AG04450 (cell line): ENCODE results near the gene EGLN3. TPM values are rescaled to one million over a fixed set of nuclear protein-coding genes. Genes with fewer than 3 reads are reported as not detected.

Experiments used
- CTCF ChIA-PET: fragments of 300-600, 350-600 bp; formaldehyde crosslinking; extraction: SDS; loops from one replicate; lab custom pipeline; 2022; ENCODE audit warnings: antibody characterized with exemption, inconsistent platforms; lab: Charles Lee
- POLR2A ChIA-PET: fragments of 350-600 bp; formaldehyde crosslinking; extraction: SDS; loops from one replicate; lab custom pipeline; 2021; ENCODE audit warnings: antibody characterized with exemption, inconsistent platforms; lab: Yijun Ruan, JAX
- DNase-seq: peaks from one replicate; pipeline ENCODE4 v3.0.0-alpha.2; 2011; ENCODE audit warnings: low read depth, low spot score
- H3K27ac ChIP-seq: one replicate; pipeline ENCODE4 v1.5.1; 2012; ENCODE audit warnings: low read depth, low read length, control low read depth
- H3K27me3 ChIP-seq: one replicate; pipeline ENCODE4 v1.6.0; 2012; ENCODE audit warnings: low read length; ENCODE audit not compliant: control insufficient read depth, insufficient read depth
- H3K4me3 ChIP-seq: 2 replicates; pipeline ENCODE4 v1.5.1; 2011; ENCODE audit warnings: mild to moderate bottlenecking, low read depth, low read length, control low read depth
- H3K9me3 ChIP-seq: 2 replicates; pipeline ENCODE4 v1.5.1; 2012; ENCODE audit warnings: low read length; ENCODE audit not compliant: control insufficient read depth, insufficient read depth
- CTCF ChIP-seq: IDR thresholded peaks from 2 replicates; pipeline ENCODE4 v1.5.1; 2011; ENCODE audit warnings: low read depth, low read length, control low read depth, inconsistent platforms
- polyA plus RNA-seq: library from polyadenylated mRNA; depleted of rRNA; stranded (reverse); fragments of >200 nt; gene quantifications from 2 replicates; pipeline ENCODE4 v1.2.3, GENCODE V29; 2011

The EGLN3 gene
- polyA plus RNA-seq, 1 experiment = 0.04 TPM

- Histone ChIP-seq H3K4me3 (no peak overlapping the region), H3K27me3 (no peaks in the 10 kb centered on the region), H3K9me3 (no peaks in the 10 kb centered on the region), H3K27ac (no peak overlapping the region)
- ChIA-PET POLR2A (no interaction called here), CTCF (interaction anchor here (0.6 kb wide), 1 partner anchor 85 kb away, joined by 3 read pairs; no protein-coding TSS in a partner anchor)
- no peak for TF ChIP-seq CTCF
- DNase-seq = no peak
Measured at GRCh38 chr14:33914676-33915516, 36.0 kb downstream of the EGLN3 start.

- H3K4me3 ChIP-seq = no peak overlapping the region
- TF ChIP-seq CTCF = no peak
- ChIA-PET CTCF (interaction anchor here (0.6 kb wide), 1 partner anchor 72 kb away, joined by 3 read pairs; no protein-coding TSS in a partner anchor), POLR2A (no interaction called here)
- no peak overlapping the region for H3K27ac ChIP-seq
- no peaks in the 10 kb centered on the region for H3K9me3 ChIP-seq
- no peaks in the 10 kb centered on the region for H3K27me3 ChIP-seq
- DNase-seq = no peak
Measured at GRCh38 chr14:33911046-33911445, 39.8 kb downstream of the EGLN3 start.

- no peak overlapping the region for H3K4me3 ChIP-seq
- no peaks in the 10 kb centered on the region for H3K27me3 ChIP-seq
- no peak for TF ChIP-seq CTCF
- no peak overlapping the region for H3K27ac ChIP-seq
- POLR2A ChIA-PET = no interaction called here
- no peaks in the 10 kb centered on the region for H3K9me3 ChIP-seq
- DNase-seq = no peak
- CTCF ChIA-PET = interaction anchor here (0.6 kb wide), 1 partner anchor 72 kb away, joined by 3 read pairs; no protein-coding TSS in a partner anchor
Measured at GRCh38 chr14:33910435-33910834, 40.4 kb downstream of the EGLN3 start.

GRCh38 chr14:33909380-33910084, 41.3 kb downstream of the EGLN3 start:
- Histone ChIP-seq H3K27ac (no peak overlapping the region), H3K9me3 (no peaks in the 10 kb centered on the region), H3K4me3 (no peak overlapping the region), H3K27me3 (no peaks in the 10 kb centered on the region)
- no peak for DNase-seq
- ChIA-PET POLR2A (no interaction called here), CTCF (interaction anchor here (0.5 kb wide), 1 partner anchor 32 kb away, joined by 3 read pairs; no protein-coding TSS in a partner anchor)
- no peak for TF ChIP-seq CTCF
